MM.1S (cell line): ENCODE results near the gene ZC3H7B.
A peak's percentile ranks its signal among the peaks of the same experiment; 100 is the strongest.

Experiments
- DNase-seq: peaks from one replicate; pipeline ENCODE4 v3.0.0-alpha.2; 2015
- H2AFZ ChIP-seq: fragments of 300-600 bp; sonication (generic); 2 replicates; pipeline ENCODE4 v1.6.0; 2016; ENCODE audit warnings: antibody characterized with exemption, low read length
- H3F3A ChIP-seq: fragments of 300-600 bp; sonication (generic); 2 replicates; pipeline ENCODE4 v1.6.1; 2016; ENCODE audit warnings: mild to moderate bottlenecking, antibody characterized with exemption, low read length, moderate library complexity, mixed read lengths; ENCODE audit not compliant: insufficient read depth
- H3K27ac ChIP-seq: fragments of 300-600 bp; sonication (generic); 2 replicates; pipeline ENCODE4 v1.5.1; 2016; ENCODE audit warnings: mild to moderate bottlenecking, low read length
- H3K27me3 ChIP-seq: fragments of 300-600 bp; sonication (generic); replicated peaks from 2 replicates; pipeline ENCODE4 v1.6.0; 2016; ENCODE audit warnings: low read length; ENCODE audit not compliant: insufficient read depth
- H3K36me3 ChIP-seq: fragments of 300-600 bp; sonication (generic); replicated peaks from 2 replicates; pipeline ENCODE4 v1.6.1; 2016; ENCODE audit warnings: mild to moderate bottlenecking, low read length, mixed read lengths; ENCODE audit not compliant: insufficient read depth
- H3K4me1 ChIP-seq: fragments of 300-600 bp; sonication (generic); 2 replicates; pipeline ENCODE4 v1.6.1; 2016; ENCODE audit warnings: low read length, mixed read lengths
- H3K4me2 ChIP-seq: fragments of 300-600 bp; sonication (generic); 2 replicates; pipeline ENCODE4 v1.6.0; 2016; ENCODE audit warnings: low read depth, low read length
- H3K4me3 ChIP-seq: fragments of 300-600 bp; sonication (generic); 2 replicates; pipeline ENCODE4 v1.5.1; 2016; ENCODE audit warnings: low read length, mixed read lengths
- H3K79me2 ChIP-seq: fragments of 300-600 bp; sonication (generic); 2 replicates; pipeline ENCODE4 v1.6.1; 2016; ENCODE audit warnings: mixed run types, low read length, mixed read lengths
- H3K9ac ChIP-seq: fragments of 300-600 bp; sonication (generic); 2 replicates; pipeline ENCODE4 v1.6.1; 2016; ENCODE audit warnings: low read length, mixed read lengths
- H3K9me2 ChIP-seq: fragments of 300-600 bp; sonication (generic); replicated peaks from 2 replicates; pipeline ENCODE4 v1.6.1; 2016; ENCODE audit warnings: mild to moderate bottlenecking, low read length, mixed read lengths; ENCODE audit not compliant: insufficient read depth
- H3K9me3 ChIP-seq: fragments of 300-600 bp; sonication (generic); replicated peaks from 2 replicates; pipeline ENCODE4 v1.6.1; 2016; ENCODE audit warnings: mild to moderate bottlenecking, low read length, mixed read lengths; ENCODE audit not compliant: insufficient read depth
- H4K20me1 ChIP-seq: fragments of 300-600 bp; sonication (generic); 2 replicates; pipeline ENCODE4 v1.6.1; 2016; ENCODE audit warnings: mild to moderate bottlenecking, low read length, moderate library complexity, mixed read lengths; ENCODE audit not compliant: insufficient read depth
- EZH2 ChIP-seq: fragments of 300-600 bp; sonication (generic); optimal IDR thresholded peaks from 2 replicates; pipeline ENCODE3; 2017; ENCODE audit warnings: low read depth, mild to moderate bottlenecking, antibody characterized with exemption, low read length, mixed read lengths
- EZH2phosphoT487 ChIP-seq: fragments of 300-600 bp; sonication (generic); IDR thresholded peaks from 2 replicates; pipeline ENCODE4 v1.6.1; 2018; ENCODE audit warnings: antibody characterized with exemption, low read length
- TF ChIP-seq, protein P1 (sequence below): fragments of 300-600 bp; sonication (generic); IDR thresholded peaks from 2 replicates; pipeline ENCODE4 v1.5.1; 2016; ENCODE audit warnings: antibody characterized with exemption, low read length, mixed read lengths

The ZC3H7B gene, protein sequence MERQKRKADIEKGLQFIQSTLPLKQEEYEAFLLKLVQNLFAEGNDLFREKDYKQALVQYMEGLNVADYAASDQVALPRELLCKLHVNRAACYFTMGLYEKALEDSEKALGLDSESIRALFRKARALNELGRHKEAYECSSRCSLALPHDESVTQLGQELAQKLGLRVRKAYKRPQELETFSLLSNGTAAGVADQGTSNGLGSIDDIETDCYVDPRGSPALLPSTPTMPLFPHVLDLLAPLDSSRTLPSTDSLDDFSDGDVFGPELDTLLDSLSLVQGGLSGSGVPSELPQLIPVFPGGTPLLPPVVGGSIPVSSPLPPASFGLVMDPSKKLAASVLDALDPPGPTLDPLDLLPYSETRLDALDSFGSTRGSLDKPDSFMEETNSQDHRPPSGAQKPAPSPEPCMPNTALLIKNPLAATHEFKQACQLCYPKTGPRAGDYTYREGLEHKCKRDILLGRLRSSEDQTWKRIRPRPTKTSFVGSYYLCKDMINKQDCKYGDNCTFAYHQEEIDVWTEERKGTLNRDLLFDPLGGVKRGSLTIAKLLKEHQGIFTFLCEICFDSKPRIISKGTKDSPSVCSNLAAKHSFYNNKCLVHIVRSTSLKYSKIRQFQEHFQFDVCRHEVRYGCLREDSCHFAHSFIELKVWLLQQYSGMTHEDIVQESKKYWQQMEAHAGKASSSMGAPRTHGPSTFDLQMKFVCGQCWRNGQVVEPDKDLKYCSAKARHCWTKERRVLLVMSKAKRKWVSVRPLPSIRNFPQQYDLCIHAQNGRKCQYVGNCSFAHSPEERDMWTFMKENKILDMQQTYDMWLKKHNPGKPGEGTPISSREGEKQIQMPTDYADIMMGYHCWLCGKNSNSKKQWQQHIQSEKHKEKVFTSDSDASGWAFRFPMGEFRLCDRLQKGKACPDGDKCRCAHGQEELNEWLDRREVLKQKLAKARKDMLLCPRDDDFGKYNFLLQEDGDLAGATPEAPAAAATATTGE

GRCh38 chr22:41301085-41302020 lies at the start of gene ZC3H7B:
Gene ZC3H7B, plus strand, starts transcription at chr22:41301525. Its CDS starts 19,136 bp downstream, at chr22:41320661.
- DNase-seq = peak; percentile 87
- no peak within 1 kb of the TSS; the same call in 1 of the 2 replicates for H3K27ac ChIP-seq

DNA sequence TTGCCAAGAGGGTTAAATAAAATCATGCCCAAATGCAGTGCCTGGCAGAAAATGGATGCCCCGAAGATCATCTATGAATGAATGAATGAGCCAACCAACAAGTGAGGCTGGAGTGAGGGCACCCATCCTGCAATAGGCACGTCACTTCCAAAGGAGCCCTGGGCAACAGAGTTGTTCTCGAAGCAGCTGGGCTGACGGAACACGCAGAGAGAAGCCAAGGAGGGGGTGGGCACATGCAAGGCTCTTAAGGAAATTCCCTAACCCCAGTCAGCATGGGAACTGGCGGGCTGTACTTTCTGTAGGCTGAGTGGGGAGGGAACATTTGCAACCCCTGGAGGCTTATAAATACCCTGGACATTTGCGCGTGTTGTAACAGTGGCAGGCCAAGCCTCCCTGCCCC lies 49.0 kb upstream of the ZC3H7B start:
- peaks cover 8% of the 10 kb centered on the region for H3K36me3 ChIP-seq
- TF ChIP-seq EZH2phosphoT487 (no peak), EZH2 (no peak)
- TF ChIP-seq, protein P1, sequence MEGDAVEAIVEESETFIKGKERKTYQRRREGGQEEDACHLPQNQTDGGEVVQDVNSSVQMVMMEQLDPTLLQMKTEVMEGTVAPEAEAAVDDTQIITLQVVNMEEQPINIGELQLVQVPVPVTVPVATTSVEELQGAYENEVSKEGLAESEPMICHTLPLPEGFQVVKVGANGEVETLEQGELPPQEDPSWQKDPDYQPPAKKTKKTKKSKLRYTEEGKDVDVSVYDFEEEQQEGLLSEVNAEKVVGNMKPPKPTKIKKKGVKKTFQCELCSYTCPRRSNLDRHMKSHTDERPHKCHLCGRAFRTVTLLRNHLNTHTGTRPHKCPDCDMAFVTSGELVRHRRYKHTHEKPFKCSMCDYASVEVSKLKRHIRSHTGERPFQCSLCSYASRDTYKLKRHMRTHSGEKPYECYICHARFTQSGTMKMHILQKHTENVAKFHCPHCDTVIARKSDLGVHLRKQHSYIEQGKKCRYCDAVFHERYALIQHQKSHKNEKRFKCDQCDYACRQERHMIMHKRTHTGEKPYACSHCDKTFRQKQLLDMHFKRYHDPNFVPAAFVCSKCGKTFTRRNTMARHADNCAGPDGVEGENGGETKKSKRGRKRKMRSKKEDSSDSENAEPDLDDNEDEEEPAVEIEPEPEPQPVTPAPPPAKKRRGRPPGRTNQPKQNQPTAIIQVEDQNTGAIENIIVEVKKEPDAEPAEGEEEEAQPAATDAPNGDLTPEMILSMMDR = no peak
- no peak overlapping the region for H2AFZ ChIP-seq
- no peak for DNase-seq
- no peaks in the 10 kb centered on the region; the same call in 1 of the 2 replicates for H3K79me2 ChIP-seq
- H3K4me2 ChIP-seq = no peak overlapping the region
- no peaks in the 10 kb centered on the region for H3K4me1 ChIP-seq
- H3K27ac ChIP-seq = no peak overlapping the region
- no peak overlapping the region for H3K9ac ChIP-seq
- H3K27me3 ChIP-seq = no peaks in the 10 kb centered on the region
- no peaks in the 10 kb centered on the region for H3F3A ChIP-seq
- no peaks in the 10 kb centered on the region for H3K9me3 ChIP-seq
- H4K20me1 ChIP-seq = no peaks in the 10 kb centered on the region
- H3K4me3 ChIP-seq = no peak overlapping the region
- H3K9me2 ChIP-seq = no peaks in the 10 kb centered on the region

More at GRCh38 chr22:41301085-41302020, at the start of gene ZC3H7B:
- H3K4me1 ChIP-seq = peaks cover 13% of the 10 kb centered on the region
- no peaks in the 10 kb centered on the region for H3K27me3 ChIP-seq
- H3K4me2 ChIP-seq = peak within 1 kb of the TSS; percentile 100
- H3K9me2 ChIP-seq = no peaks in the 10 kb centered on the region
- peaks cover 55% of the 10 kb centered on the region for H3K79me2 ChIP-seq
- H2AFZ ChIP-seq = peak within 1 kb of the TSS; percentile 97
- TF ChIP-seq, protein P1 = peak; percentile 54
- TF ChIP-seq EZH2 = no peak
- TF ChIP-seq EZH2phosphoT487 = no peak
- no peaks in the 10 kb centered on the region for H3K36me3 ChIP-seq
- H3K4me3 ChIP-seq = peak within 1 kb of the TSS; percentile 97
- H4K20me1 ChIP-seq = no peaks in the 10 kb centered on the region
- peaks cover 5% of the 10 kb centered on the region; the same call in 1 of the 2 replicates for H3F3A ChIP-seq
- peak within 1 kb of the TSS; percentile 98 for H3K9ac ChIP-seq
- H3K9me3 ChIP-seq = no peaks in the 10 kb centered on the region

DNA sequence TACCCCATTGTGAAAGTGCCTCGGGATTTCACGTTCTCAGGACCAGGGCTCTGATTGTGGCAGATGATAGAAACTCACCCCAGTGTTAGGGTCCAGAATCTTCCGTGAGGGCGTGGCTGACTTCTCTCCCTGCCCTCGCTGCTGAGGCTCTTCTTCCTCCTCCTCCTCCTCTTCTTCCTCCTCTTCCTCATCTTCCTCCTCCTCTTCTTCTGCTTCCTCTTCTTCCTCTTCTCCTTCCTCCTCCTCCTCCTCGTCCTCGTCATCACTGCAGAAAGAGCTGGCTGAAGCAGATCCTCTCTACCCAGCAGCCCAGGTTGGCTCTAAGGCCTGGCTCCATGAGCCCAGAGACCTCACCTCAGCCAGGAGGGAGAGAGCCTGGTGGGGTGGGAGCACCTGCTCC lies 47.1 kb upstream of the ZC3H7B start:
- Histone ChIP-seq H3K36me3 (peaks cover 8% of the 10 kb centered on the region), H3K27ac (no peak overlapping the region)

More for the DNA sequence above, 47.1 kb upstream of the ZC3H7B start:
- Histone ChIP-seq H3K9ac (no peak overlapping the region), H4K20me1 (no peaks in the 10 kb centered on the region), H3K27me3 (no peaks in the 10 kb centered on the region), H3K4me3 (no peak overlapping the region), H3K79me2 (no peaks in the 10 kb centered on the region; the same call in 1 of the 2 replicates), H2AFZ (no peak overlapping the region), H3K9me3 (no peaks in the 10 kb centered on the region), H3K4me1 (no peaks in the 10 kb centered on the region), H3K9me2 (no peaks in the 10 kb centered on the region), H3K4me2 (no peak overlapping the region), H3F3A (no peaks in the 10 kb centered on the region)
- TF ChIP-seq EZH2phosphoT487 (no peak), EZH2 (no peak)
- TF ChIP-seq, protein P1 = no peak
- no peak for DNase-seq
